Measurements from ENCODE around the gene DNPEP. TPM values are rescaled to one million over a fixed set of nuclear protein-coding genes. Genes with fewer than 3 reads are reported as not detected.

DNPEP gene
- total RNA-seq, 5 donors from 2014 or later (not counting 1 experiment from before 2014, with no cell fraction given): 73.5 to 88.8 (median 85.4) TPM

Other genes starting within 250 kb of the DNPEP start
- gene NHEJ1, start 227.1 kb downstream of the DNPEP start, total RNA-seq: 10 to 100 TPM; 17.3 to 21.1 (median 18.2) TPM
- 1 to 10 TPM in 3 of 5 donors, under 1 TPM in 2; 0.54 to 8.7 (median 5.1) TPM for gene SLC23A3, start 217.9 kb downstream of the DNPEP start, total RNA-seq
- gene CNPPD1, start 211.0 kb downstream of the DNPEP start, total RNA-seq: 10 to 100 TPM; 49.2 to 89.5 (median 83.2) TPM
- 100 to 1,000 TPM in 3 of 5 donors, 10 to 100 TPM in 2; 85.2 to 131 (median 109) TPM for gene RETREG2, start 209.6 kb downstream of the DNPEP start, total RNA-seq
- 10 to 100 TPM; 61.7 to 91.6 (median 85.6) TPM for gene ZFAND2B, start 181.1 kb downstream of the DNPEP start, total RNA-seq
- gene ABCB6, start 169.0 kb downstream of the DNPEP start, total RNA-seq: 10 to 100 TPM in 3 of 5 donors, 1 to 10 TPM in 2; 4.1 to 16.5 (median 13.0) TPM
- gene ATG9A, start 158.3 kb downstream of the DNPEP start, total RNA-seq: 10 to 100 TPM; 52.5 to 72.9 (median 57.6) TPM
- 100 to 1,000 TPM; 119 to 220 (median 194) TPM for gene ANKZF1, start 158.1 kb downstream of the DNPEP start, total RNA-seq
- gene GLB1L, start 142.5 kb downstream of the DNPEP start, total RNA-seq: 1 to 10 TPM; 1.1 to 3.0 (median 1.8) TPM
- 10 to 100 TPM; 19.3 to 26.6 (median 21.3) TPM for gene STK16, start 142.4 kb downstream of the DNPEP start, total RNA-seq
- gene TUBA4B, start 134.7 kb downstream of the DNPEP start, total RNA-seq: not detected
- gene TUBA4A, start 134.0 kb downstream of the DNPEP start, total RNA-seq: 100 to 1,000 TPM; 108 to 196 (median 121) TPM
- 100 to 1,000 TPM in 2 of 5 donors, 10 to 100 TPM in 3; 83.0 to 150 (median 91.8) TPM for gene DNAJB2, start 108.5 kb downstream of the DNPEP start, total RNA-seq
- under 1 TPM in 1 of 5 donors, not detected in 4; 0.63 TPM for gene PTPRN, start 78.5 kb downstream of the DNPEP start, total RNA-seq
- gene RESP18, start 55.2 kb downstream of the DNPEP start, total RNA-seq: not detected
- 1 to 10 TPM in 2 of 5 donors, under 1 TPM in 1, not detected in 2; 0.98 to 1.3 (median 1.3) TPM for gene DES, start 30.5 kb upstream of the DNPEP start, total RNA-seq
- gene SPEG, start 46.9 kb upstream of the DNPEP start, total RNA-seq: 10 to 100 TPM; 13.8 to 23.9 (median 18.9) TPM
- 10 to 100 TPM; 20.6 to 47.7 (median 41.3) TPM for gene GMPPA, start 111.0 kb upstream of the DNPEP start, total RNA-seq
- under 1 TPM in 3 of 5 donors, not detected in 2; 0.09 to 0.35 (median 0.20) TPM for gene ASIC4, start 126.6 kb upstream of the DNPEP start, total RNA-seq
- gene CHPF, start 155.9 kb upstream of the DNPEP start, total RNA-seq: 10 to 100 TPM in 3 of 5 donors, 1 to 10 TPM in 2; 5.0 to 12.8 (median 10.8) TPM
- under 1 TPM; 0.37 to 0.88 (median 0.69) TPM for gene TMEM198, start 156.1 kb upstream of the DNPEP start, total RNA-seq
- gene OBSL1, start 183.6 kb upstream of the DNPEP start, total RNA-seq: 1 to 10 TPM; 1.2 to 2.4 (median 1.2) TPM
- gene INHA, start 184.4 kb upstream of the DNPEP start, total RNA-seq: under 1 TPM in 1 of 5 donors, not detected in 4; 0.16 TPM
- 10 to 100 TPM; 25.9 to 52.8 (median 49.3) TPM for gene STK11IP, start 209.9 kb upstream of the DNPEP start, total RNA-seq
- gene SLC4A3, start 239.7 kb upstream of the DNPEP start, total RNA-seq: under 1 TPM; 0.08 to 0.47 (median 0.37) TPM